Activated CD4-positive, alpha-beta T cell treated with anti-CD3 and anti-CD28 coated beads, Interleukin-2, Interleukin-6, amounts not matched to agents 100 ng/mL and 50 ng/mL, durations not matched to agents 16 hours and 8 hours (primary cell): Measurements from ENCODE around the gene ATP2B2.

Experiments used
- DNase-seq: peaks from one replicate; pipeline ENCODE4 v3.0.0-alpha.2; 2020

The ATP2B2 gene

DNA sequence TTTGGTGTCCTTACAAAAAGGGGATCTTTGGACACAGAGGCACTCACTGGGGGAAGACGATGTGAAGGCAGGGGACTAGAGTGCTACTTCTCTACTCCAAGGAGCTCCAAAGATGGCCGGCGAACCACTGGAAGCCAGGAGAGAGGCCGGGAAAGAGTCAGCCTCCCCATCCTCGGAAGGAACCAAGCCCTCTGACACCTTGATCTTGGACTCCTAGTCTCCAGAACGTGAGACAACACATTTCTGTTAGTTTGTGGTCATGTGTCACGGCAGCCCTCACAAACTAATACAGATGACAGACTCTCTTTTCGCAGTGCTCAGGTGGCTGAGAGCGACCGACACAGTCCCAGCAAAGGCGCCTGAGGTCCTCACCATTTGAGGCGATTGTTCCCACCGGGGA lies 24.4 kb upstream of the ATP2B2 start:
- no peak for DNase-seq

DNA sequence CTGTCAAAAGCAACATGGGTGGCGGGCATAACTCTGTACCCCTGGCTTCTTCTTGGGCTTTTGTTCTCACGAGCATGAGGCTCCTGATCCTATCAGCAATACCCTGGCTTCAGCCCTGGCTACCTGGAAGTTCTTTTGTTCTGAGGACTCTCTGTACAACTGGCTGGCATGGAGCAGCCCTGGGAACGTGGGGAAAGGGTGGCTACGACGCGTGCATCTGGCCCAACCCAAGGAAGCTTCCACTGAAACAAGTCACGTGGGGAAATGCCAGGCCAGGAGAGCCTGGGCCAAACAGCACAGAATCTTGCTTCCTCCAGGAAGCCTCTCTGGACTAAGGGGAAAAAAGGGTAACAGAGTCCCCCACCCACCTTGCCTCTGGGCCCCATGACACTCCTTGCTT lies 22.7 kb upstream of the ATP2B2 start:
- DNase-seq, result no peak

DNA sequence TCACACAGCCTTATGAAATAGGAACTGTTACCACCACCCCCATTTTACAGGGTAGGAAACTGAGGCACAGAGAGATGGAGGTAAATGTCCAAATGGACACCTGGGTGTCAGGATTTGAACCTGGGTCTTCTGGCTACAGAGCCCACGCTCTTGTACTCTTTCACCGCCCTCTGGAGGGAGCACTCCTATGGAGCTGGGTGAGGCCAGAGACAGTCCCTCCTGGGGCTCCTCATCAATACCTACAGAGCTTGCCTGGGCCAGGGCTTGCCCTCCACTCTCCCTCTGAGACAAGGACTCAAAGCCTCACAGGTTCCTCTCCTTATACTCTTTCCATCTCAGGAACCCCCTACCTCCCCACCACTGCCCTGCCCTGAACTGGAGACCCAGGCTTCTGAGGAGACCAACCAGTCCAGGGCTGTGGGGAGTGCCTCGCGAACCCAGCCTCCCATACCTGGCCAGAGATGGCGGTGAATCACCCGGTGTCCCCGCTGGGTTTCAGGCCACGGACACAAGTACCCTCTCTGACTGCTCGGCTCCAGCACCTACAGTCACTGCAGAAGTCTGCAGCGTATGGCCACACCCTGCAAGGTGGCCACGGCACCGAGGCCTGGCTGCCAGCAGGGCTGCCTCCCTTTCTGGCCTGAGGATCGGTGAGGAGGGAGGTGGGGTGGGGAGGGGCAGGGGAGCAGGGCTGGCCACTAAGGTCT lies 22.1 kb upstream of the ATP2B2 start:
- DNase-seq, result no peak

- DNase-seq, result no peak
Measured at GRCh38 chr3:10526366-10526765, 21.0 kb upstream of the ATP2B2 start.

- DNase-seq, result no peak
Measured at GRCh38 chr3:10524799-10525301, 19.5 kb upstream of the ATP2B2 start.

DNA sequence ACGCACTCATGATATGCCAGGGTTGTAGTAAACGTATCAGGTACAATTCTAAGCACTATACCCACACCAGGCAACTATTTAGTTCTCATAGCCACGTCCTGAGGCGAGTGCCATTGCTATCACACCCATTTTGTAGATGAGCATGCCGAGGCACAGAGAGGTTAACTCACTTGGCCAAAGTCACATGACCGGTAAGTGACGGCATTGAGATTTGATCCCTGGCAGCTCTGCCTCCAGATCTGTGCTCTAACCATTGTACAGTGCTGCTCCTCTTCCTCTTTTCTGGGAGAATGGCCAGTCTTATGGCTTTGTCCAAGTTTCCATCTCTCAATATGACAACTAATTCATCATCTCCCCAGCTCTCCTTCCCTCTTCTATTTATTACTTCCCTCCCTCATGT lies 18.9 kb upstream of the ATP2B2 start:
- no peak for DNase-seq

GRCh38 chr3:10523561-10523960 lies 18.2 kb upstream of the ATP2B2 start:
- no peak for DNase-seq

- DNase-seq, result no peak
Measured at GRCh38 chr3:10522646-10523303, 17.4 kb upstream of the ATP2B2 start.

DNA sequence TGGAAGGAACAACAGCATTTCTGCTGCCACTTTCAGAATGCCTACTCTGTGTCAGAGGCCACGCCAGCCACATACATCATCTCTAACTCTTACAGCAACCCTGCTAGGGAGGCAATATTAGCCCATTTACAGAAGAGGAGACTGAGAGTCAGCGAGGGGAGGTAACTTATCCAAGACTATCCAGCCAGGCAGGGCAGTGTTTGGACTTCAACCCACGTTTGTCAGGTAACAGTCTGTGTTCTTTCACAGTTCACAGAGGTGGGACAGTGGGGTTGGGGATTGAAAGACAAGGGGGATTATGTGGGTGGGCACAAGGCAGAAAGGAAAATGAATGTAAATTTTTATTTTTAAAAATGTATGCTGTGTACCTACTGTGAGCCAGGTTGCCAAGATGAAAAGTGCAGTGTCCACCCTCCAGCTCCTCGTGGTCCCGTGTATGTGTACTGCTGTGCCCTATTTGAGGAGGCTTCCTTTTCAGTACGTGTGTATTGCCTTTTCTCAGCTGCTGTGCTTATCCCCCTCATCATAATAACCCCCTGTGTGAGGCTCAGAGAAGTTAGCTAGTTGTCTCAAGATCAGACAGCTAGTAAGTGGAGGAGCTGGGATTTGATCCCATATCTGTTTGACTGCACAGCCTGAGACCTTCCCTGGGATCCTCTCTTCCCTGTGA lies 16.5 kb upstream of the ATP2B2 start:
- no peak for DNase-seq

DNA sequence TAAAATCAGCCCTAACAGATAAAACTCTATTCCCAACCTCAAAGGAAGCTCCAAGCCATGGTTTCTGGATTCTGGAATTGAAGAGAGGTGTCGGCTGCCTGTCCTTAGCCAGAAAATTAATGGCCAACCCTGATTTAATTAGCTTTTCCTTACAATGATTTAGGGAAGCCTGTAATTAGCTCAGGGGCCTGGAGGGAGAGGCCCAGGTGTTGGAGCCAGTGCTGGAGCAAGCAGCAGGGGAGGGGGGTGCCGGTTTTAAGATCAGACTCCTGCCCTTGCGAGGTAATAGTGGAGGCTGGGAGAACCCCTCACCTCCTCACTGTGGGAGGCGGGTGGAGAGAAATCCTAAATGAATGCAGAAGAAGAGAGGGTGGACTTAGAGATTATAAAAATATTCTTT lies 14.7 kb upstream of the ATP2B2 start:
- no peak for DNase-seq

DNA sequence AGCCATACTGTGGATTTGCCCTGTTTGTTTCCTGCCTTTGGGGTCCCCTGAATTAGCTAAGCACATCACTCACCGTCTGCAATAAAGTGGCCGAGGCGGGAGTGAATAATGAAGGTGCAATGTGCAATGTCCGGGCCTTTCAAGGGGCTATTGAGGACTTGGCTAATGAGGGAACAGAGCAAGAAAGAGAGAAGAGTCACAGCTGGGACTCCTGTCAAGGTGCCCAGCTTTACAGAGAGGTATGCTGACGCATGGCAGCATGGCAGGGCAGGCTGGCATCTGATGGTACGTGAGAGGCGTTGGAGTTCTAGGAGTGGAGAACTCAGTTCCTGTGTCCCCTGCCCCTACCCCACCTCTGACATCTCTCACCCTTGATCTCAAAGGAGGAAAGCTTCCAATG lies 13.8 kb upstream of the ATP2B2 start:
- DNase-seq, result no peak

GRCh38 chr3:10518506-10519150 lies 13.2 kb upstream of the ATP2B2 start:
- DNase-seq, result no peak

DNA sequence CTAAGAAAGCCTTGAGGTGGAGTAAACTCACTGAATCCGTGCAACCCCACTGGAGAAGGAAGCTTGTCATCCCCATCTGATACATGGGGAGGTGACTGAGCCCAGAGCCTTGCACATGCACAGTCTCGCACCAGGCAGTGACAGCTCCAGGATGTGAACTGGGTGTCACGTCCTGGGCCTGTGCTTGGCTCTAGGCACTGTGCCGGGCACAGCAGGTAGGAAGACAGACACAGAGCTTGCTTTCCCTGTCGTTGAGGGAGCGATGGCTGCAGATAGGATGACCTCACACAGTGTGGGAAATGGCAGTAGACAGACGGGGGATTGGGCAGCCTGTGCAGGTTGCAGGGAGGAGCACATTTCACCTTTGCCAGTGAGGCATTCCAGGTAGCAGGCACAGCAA lies 12.2 kb upstream of the ATP2B2 start:
- DNase-seq, result no peak

- DNase-seq, result no peak
Measured at GRCh38 chr3:10516544-10517452, 11.4 kb upstream of the ATP2B2 start.

- no peak for DNase-seq
Measured at GRCh38 chr3:10515884-10516495, 10.6 kb upstream of the ATP2B2 start.

DNA sequence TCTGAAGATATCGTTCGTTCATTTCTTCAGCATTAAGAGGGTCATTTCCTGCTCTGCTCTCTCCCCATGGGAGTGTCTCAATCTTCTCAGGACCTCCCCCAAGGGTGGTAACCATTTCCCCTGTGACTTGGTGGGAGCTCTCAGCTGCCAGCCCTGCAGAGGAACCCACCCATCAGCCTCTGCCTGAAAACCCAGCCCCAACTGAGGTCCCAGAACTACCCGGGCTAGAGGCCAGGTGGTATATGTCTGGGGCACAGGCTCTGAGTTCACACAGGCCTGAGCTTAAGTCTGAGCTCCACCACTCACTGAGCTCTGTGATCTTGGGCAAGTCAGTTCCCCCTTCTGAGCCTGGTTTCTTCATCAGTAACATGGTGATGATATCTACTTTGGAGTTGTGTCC lies 10.0 kb upstream of the ATP2B2 start:
- no peak for DNase-seq

DNA sequence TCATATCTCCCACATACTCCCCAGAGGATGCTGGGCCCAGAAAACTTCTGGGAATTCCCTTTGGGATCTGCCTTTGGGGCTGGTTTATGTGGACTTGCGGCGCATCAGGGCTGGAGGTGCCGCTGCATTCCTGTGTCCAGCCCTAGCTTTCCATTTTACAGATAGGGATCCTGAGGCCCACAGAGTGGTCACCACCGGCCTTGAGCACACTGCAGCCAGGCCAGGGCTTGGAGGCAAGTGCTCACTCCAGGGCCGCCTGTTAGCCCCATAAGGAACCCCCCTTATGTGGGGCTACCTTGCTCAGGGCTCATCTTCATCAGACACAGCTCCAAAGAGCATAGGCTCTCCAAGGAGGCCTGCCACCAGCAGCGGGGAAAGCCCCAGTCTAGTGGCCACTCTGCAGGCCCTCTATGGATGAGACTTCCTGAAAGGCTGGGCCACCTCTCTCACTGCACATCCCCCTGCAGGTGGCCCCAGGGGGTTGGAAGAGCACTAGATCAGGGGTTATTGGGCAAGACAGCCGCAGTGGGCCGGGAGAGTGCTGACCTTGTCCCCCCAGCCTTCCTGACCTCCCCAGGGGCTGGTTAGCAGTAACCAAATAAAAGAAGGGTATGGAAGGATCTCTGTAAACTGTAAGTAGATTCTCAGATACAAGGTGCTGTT lies 9.2 kb upstream of the ATP2B2 start:
- no peak for DNase-seq

DNA sequence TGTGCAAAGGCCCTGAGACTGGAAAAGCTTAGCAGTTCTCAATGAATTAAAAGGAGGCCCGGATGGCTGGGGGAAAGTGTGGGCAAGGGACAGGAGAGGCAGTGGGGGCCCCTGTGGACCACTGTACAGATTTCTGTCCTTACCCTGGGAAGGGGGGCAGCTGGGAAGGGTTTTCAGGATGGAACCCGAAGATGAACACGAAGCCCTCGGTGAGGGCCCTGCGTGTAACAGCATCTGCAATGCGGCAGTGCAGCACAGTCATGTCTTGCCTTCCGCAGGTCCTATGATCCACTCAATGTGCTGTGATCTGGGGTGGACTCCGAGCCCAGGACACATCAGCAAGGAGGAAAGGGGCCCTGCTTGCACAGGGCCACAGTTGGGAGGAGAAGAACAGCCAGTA lies 7.9 kb upstream of the ATP2B2 start:
- DNase-seq, result no peak

DNA sequence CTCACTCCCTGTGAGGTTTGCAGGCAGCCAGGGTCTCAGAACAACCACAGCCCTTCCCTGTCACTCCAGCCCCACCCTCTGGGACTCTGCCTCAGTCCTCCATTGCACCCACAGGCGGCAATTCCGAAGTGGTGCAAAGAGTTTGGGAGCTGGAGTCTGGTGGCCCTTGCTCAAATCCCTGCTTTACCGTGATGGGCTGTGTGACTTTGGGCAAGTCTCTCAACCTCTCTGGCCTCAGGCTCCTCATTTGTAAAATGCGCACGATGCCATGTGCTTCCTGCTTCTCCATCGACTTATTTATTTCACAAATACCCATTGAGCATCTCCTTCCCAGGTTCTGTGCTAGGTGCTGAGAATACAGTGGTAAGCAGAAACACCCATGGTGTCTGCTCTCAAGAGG lies 7.3 kb upstream of the ATP2B2 start:
- DNase-seq, result no peak

DNA sequence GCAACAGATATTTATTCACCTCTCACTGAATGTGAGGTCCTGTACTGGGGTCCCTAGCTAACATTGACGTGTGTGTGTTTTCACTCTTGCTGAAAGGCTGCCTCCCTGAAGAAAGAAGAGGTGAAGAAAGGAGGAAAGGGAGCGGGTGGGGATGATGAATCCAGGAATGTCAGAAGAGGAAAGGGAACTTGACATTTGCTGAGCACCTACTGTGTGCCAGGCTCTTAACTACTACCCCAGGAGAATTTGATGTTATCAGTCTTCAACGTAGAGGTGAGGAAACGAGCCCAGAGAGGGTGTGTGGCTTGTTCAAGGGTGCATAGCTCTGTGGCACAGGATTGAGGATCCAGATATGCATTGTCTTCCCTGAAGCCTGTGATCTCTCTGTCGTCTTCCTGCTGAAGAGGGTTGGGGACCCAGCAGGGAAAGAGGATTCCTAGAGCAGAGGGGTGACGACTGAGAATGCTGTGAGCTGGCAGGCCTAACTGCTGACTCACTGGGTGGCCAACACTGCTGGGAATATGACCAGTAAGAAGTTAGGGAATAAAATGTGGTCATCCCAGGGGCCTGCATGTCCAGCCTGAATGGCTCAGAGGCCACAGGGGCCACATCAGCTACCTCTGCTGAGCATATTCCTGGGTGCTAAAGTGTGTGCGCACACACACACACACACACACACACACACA lies 6.6 kb upstream of the ATP2B2 start:
- DNase-seq, result no peak
